GM23338 (cell line): Measurements from ENCODE around the gene APP. TPM values are rescaled to one million over a fixed set of nuclear protein-coding genes. Genes with fewer than 3 reads are reported as not detected.

Source experiments
- ATAC-seq: fragments of 200-7000 bp; cut with Tn5 transposase; 3 replicates; pipeline ENCODE4 v1.9.1; 2020
- DNase-seq: peaks from one replicate; pipeline ENCODE4 v3.0.0-alpha.2; 2015; ENCODE audit warnings: low spot score
- H2AFZ ChIP-seq: fragments of 200-600 bp; sonication (generic); 2 replicates; pipeline ENCODE4 v1.8.0; 2016; ENCODE audit warnings: antibody characterized with exemption, mild to moderate bottlenecking, moderate library complexity
- H3F3A ChIP-seq: fragments of 200-600 bp; sonication (generic); replicated peaks from 2 replicates; pipeline ENCODE4 v1.8.0; 2017; ENCODE audit warnings: antibody characterized with exemption, mixed run types, low read depth
- H3K27ac ChIP-seq: fragments of 200-600 bp; sonication (generic); 2 replicates; pipeline ENCODE4 v1.6.1; 2016; ENCODE audit warnings: low read depth
- H3K27me3 ChIP-seq: fragments of 200-600 bp; sonication (generic); 2 replicates; pipeline ENCODE4 v1.8.0; 2016; ENCODE audit warnings: mild to moderate bottlenecking, mixed run types, moderate library complexity; ENCODE audit not compliant: insufficient read depth
- H3K36me3 ChIP-seq: fragments of 200-600 bp; sonication (generic); 2 replicates; pipeline ENCODE4 v1.8.0; 2016; ENCODE audit warnings: mild to moderate bottlenecking; ENCODE audit not compliant: insufficient read depth
- H3K4me1 ChIP-seq: fragments of 200-600 bp; sonication (generic); 2 replicates; pipeline ENCODE4 v1.8.0; 2016; ENCODE audit warnings: mild to moderate bottlenecking, moderate library complexity; ENCODE audit not compliant: insufficient read depth
- H3K4me2 ChIP-seq: fragments of 200-600 bp; sonication (generic); 2 replicates; pipeline ENCODE4 v1.7.1; 2017; ENCODE audit warnings: mixed run types
- H3K4me3 ChIP-seq: fragments of 200-600 bp; sonication (generic); 2 replicates; pipeline ENCODE4 v1.6.1; 2016; ENCODE audit warnings: mixed run types
- H3K79me2 ChIP-seq: fragments of 200-600 bp; sonication (generic); replicated peaks from 2 replicates; pipeline ENCODE4 v1.8.0; 2017; ENCODE audit warnings: mild to moderate bottlenecking; ENCODE audit not compliant: insufficient read depth
- H3K9me2 ChIP-seq: fragments of 200-600 bp; sonication (generic); 2 replicates; pipeline ENCODE4 v1.8.0; 2017; ENCODE audit not compliant: insufficient read depth
- H4K20me1 ChIP-seq: fragments of 200-600 bp; sonication (generic); replicated peaks from 2 replicates; pipeline ENCODE4 v1.8.0; 2017; ENCODE audit warnings: mild to moderate bottlenecking; ENCODE audit not compliant: insufficient read depth
- H3K27ac Mint-ChIP-seq: 2 replicates; pipeline ENCODE4 v1.8.0; 2020; ENCODE audit warnings: inconsistent platforms, mild to moderate bottlenecking, moderate library complexity, mixed read lengths
- H3K27me3 Mint-ChIP-seq: 3 replicates; pipeline ENCODE4 v1.8.0; 2022; ENCODE audit warnings: low read depth, mild to moderate bottlenecking, moderate library complexity, mixed read lengths, inconsistent platforms; ENCODE audit not compliant: insufficient read depth, poor library complexity
- H3K36me3 Mint-ChIP-seq: 3 replicates; pipeline ENCODE4 v1.8.0; 2021; ENCODE audit warnings: low read depth, mild to moderate bottlenecking, inconsistent platforms, moderate library complexity, mixed read lengths
- H3K4me1 Mint-ChIP-seq: 3 replicates; pipeline ENCODE4 v1.8.0; 2020; ENCODE audit warnings: mild to moderate bottlenecking, inconsistent platforms, mixed read lengths
- H3K4me3 Mint-ChIP-seq: 3 replicates; pipeline ENCODE4 v1.8.0; 2021; ENCODE audit warnings: moderate library complexity, mild to moderate bottlenecking, inconsistent platforms, mixed read lengths
- H3K9me3 Mint-ChIP-seq: 3 replicates; pipeline ENCODE4 v1.8.0; 2020; ENCODE audit warnings: moderate library complexity, mild to moderate bottlenecking, inconsistent platforms, mixed read lengths
- CREB1 ChIP-seq: fragments of 250-450 bp; sonication (Bioruptor Pico); IDR thresholded peaks from 2 replicates; pipeline ENCODE4 v1.5.0; 2020; ENCODE audit warnings: low read depth, mild to moderate bottlenecking, moderate library complexity
- CTCF ChIP-seq, 2 experiments: fragments of 200-600 bp in 1 of 2; sonication (generic) in 1 of 2; conservative IDR thresholded peaks; 2 replicates each; pipeline versions ENCODE4 v1.5.1 to v1.6.1; 2016 to 2017; ENCODE audit warnings: antibody characterized with exemption in 2 of 2, low read depth in 2 of 2, mild to moderate bottlenecking in 2 of 2, moderate library complexity in 1 of 2
- EZH2 ChIP-seq: fragments of 200-600 bp; sonication (generic); IDR thresholded peaks from one replicate; pipeline ENCODE4 v1.8.0; 2017; ENCODE audit warnings: antibody characterized with exemption, mild to moderate bottlenecking, low read depth; ENCODE audit not compliant: unreplicated experiment
- EZH2phosphoT487 ChIP-seq: fragments of 200-600 bp; sonication (generic); IDR thresholded peaks from one replicate; pipeline ENCODE4 v1.8.1; 2018; ENCODE audit warnings: antibody characterized with exemption; ENCODE audit not compliant: unreplicated experiment
- JUNB ChIP-seq: IDR thresholded peaks from one replicate; pipeline ENCODE4 v1.6.1; 2016; ENCODE audit warnings: antibody characterized with exemption; ENCODE audit not compliant: unreplicated experiment
- NANOG ChIP-seq: IDR thresholded peaks from 2 replicates; pipeline ENCODE4 v1.6.1; 2016; ENCODE audit warnings: antibody characterized with exemption, borderline replicate concordance
- POLR2AphosphoS5 ChIP-seq: IDR thresholded peaks from 2 replicates; pipeline ENCODE4 v1.6.1; 2016; ENCODE audit warnings: antibody characterized with exemption, low read depth
- STAT1 ChIP-seq: IDR thresholded peaks from one replicate; pipeline ENCODE4 v1.6.1; 2016; ENCODE audit warnings: antibody characterized with exemption; ENCODE audit not compliant: unreplicated experiment
- ZNF114 ChIP-seq: fragments of 250-450 bp; sonication (Bioruptor Pico); IDR thresholded peaks from 2 replicates; pipeline ENCODE4 v1.5.0; 2020; ENCODE audit warnings: mild to moderate bottlenecking, moderate library complexity
- ZNF331 ChIP-seq: fragments of 250-450 bp; sonication (Bioruptor Pico); IDR thresholded peaks from 2 replicates; pipeline ENCODE4 v1.5.0; 2020; ENCODE audit warnings: low read depth, mild to moderate bottlenecking, moderate library complexity
- polyA plus RNA-seq: library from polyadenylated mRNA; unstranded; fragments of >200 nt; fragmentation: Nextera tagmentation; extraction: Ambion mirVana; gene quantifications from 2 replicates; pipeline ENCODE4 v1.2.1, GENCODE V29; 2016
- total RNA-seq: library from RNA; depleted of rRNA; stranded (reverse); fragments of >200 nt; shearing (Covaris generic); gene quantifications from 2 replicates; pipeline ENCODE4 v1.2.3, GENCODE V29; 2014
- TF ChIP-seq, protein P1 (sequence below): IDR thresholded peaks from 2 replicates; pipeline ENCODE4 v1.6.1; 2016; ENCODE audit warnings: antibody characterized with exemption
- TF ChIP-seq, protein P2 (sequence below): fragments of 250-450 bp; sonication (Bioruptor Pico); IDR thresholded peaks from 2 replicates; pipeline ENCODE4 v1.5.0; 2020; ENCODE audit warnings: mild to moderate bottlenecking, moderate library complexity
- TF ChIP-seq, protein P3 (sequence below): IDR thresholded peaks from one replicate; pipeline ENCODE4 v1.6.1; 2018; ENCODE audit warnings: antibody characterized with exemption; ENCODE audit not compliant: unreplicated experiment

Gene APP
- total and polyA plus RNA-seq, 2 experiments from 2014 or later: 69.4 to 444 TPM

- H3K4me3 Mint-ChIP-seq: no peak overlapping the region
- DNase-seq (no peak), ATAC-seq (no peak)
- Histone ChIP-seq H3K79me2 (peaks cover 100% of the 10 kb centered on the region), H3K4me3 (no peak overlapping the region), H3K36me3 (no peaks in the 10 kb centered on the region; the same call in 1 of the 2 replicates), H3K27ac (no peak overlapping the region), H3K4me2 (no peak overlapping the region), H3F3A (no peaks in the 10 kb centered on the region), H4K20me1 (peaks cover 54% of the 10 kb centered on the region), H2AFZ (no peak overlapping the region), H3K9me2 (no peaks in the 10 kb centered on the region), H3K4me1 (peaks cover 37% of the 10 kb centered on the region), H3K27me3 (no peaks in the 10 kb centered on the region)
- no peaks in the 10 kb centered on the region for H3K27me3 Mint-ChIP-seq
- TF ChIP-seq, protein P1, sequence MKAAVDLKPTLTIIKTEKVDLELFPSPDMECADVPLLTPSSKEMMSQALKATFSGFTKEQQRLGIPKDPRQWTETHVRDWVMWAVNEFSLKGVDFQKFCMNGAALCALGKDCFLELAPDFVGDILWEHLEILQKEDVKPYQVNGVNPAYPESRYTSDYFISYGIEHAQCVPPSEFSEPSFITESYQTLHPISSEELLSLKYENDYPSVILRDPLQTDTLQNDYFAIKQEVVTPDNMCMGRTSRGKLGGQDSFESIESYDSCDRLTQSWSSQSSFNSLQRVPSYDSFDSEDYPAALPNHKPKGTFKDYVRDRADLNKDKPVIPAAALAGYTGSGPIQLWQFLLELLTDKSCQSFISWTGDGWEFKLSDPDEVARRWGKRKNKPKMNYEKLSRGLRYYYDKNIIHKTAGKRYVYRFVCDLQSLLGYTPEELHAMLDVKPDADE: no peak
- TF ChIP-seq STAT1 (no peak), CTCF (conservative IDR thresholded peaks at IDR 0.05; ENCODE audit: low read depth in 2 of 2) (no peak), ZNF114 (CRISPR knock-in tag) (no peak), EZH2phosphoT487 (no peak), CREB1 (no peak), POLR2AphosphoS5 (no peak), ZNF331 (no peak), EZH2 (no peak), JUNB (no peak), NANOG (no peak)
- TF ChIP-seq, protein P2, sequence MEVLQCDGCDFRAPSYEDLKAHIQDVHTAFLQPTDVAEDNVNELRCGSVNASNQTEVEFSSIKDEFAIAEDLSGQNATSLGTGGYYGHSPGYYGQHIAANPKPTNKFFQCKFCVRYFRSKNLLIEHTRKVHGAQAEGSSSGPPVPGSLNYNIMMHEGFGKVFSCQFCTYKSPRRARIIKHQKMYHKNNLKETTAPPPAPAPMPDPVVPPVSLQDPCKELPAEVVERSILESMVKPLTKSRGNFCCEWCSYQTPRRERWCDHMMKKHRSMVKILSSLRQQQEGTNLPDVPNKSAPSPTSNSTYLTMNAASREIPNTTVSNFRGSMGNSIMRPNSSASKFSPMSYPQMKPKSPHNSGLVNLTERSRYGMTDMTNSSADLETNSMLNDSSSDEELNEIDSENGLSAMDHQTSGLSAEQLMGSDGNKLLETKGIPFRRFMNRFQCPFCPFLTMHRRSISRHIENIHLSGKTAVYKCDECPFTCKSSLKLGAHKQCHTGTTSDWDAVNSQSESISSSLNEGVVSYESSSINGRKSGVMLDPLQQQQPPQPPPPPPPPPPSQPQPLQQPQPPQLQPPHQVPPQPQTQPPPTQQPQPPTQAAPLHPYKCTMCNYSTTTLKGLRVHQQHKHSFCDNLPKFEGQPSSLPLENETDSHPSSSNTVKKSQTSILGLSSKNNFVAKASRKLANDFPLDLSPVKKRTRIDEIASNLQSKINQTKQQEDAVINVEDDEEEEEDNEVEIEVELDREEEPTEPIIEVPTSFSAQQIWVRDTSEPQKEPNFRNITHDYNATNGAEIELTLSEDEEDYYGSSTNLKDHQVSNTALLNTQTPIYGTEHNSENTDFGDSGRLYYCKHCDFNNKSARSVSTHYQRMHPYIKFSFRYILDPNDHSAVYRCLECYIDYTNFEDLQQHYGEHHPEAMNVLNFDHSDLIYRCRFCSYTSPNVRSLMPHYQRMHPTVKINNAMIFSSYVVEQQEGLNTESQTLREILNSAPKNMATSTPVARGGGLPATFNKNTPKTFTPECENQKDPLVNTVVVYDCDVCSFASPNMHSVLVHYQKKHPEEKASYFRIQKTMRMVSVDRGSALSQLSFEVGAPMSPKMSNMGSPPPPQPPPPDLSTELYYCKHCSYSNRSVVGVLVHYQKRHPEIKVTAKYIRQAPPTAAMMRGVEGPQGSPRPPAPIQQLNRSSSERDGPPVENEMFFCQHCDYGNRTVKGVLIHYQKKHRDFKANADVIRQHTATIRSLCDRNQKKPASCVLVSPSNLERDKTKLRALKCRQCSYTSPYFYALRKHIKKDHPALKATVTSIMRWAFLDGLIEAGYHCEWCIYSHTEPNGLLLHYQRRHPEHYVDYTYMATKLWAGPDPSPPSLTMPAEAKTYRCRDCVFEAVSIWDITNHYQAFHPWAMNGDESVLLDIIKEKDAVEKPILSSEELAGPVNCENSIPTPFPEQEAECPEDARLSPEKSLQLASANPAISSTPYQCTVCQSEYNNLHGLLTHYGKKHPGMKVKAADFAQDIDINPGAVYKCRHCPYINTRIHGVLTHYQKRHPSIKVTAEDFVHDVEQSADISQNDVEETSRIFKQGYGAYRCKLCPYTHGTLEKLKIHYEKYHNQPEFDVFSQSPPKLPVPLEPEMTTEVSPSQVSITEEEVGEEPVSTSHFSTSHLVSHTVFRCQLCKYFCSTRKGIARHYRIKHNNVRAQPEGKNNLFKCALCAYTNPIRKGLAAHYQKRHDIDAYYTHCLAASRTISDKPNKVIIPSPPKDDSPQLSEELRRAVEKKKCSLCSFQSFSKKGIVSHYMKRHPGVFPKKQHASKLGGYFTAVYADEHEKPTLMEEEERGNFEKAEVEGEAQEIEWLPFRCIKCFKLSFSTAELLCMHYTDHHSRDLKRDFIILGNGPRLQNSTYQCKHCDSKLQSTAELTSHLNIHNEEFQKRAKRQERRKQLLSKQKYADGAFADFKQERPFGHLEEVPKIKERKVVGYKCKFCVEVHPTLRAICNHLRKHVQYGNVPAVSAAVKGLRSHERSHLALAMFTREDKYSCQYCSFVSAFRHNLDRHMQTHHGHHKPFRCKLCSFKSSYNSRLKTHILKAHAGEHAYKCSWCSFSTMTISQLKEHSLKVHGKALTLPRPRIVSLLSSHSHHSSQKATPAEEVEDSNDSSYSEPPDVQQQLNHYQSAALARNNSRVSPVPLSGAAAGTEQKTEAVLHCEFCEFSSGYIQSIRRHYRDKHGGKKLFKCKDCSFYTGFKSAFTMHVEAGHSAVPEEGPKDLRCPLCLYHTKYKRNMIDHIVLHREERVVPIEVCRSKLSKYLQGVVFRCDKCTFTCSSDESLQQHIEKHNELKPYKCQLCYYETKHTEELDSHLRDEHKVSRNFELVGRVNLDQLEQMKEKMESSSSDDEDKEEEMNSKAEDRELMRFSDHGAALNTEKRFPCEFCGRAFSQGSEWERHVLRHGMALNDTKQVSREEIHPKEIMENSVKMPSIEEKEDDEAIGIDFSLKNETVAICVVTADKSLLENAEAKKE (CRISPR knock-in tag): no peak
- TF ChIP-seq, protein P3, sequence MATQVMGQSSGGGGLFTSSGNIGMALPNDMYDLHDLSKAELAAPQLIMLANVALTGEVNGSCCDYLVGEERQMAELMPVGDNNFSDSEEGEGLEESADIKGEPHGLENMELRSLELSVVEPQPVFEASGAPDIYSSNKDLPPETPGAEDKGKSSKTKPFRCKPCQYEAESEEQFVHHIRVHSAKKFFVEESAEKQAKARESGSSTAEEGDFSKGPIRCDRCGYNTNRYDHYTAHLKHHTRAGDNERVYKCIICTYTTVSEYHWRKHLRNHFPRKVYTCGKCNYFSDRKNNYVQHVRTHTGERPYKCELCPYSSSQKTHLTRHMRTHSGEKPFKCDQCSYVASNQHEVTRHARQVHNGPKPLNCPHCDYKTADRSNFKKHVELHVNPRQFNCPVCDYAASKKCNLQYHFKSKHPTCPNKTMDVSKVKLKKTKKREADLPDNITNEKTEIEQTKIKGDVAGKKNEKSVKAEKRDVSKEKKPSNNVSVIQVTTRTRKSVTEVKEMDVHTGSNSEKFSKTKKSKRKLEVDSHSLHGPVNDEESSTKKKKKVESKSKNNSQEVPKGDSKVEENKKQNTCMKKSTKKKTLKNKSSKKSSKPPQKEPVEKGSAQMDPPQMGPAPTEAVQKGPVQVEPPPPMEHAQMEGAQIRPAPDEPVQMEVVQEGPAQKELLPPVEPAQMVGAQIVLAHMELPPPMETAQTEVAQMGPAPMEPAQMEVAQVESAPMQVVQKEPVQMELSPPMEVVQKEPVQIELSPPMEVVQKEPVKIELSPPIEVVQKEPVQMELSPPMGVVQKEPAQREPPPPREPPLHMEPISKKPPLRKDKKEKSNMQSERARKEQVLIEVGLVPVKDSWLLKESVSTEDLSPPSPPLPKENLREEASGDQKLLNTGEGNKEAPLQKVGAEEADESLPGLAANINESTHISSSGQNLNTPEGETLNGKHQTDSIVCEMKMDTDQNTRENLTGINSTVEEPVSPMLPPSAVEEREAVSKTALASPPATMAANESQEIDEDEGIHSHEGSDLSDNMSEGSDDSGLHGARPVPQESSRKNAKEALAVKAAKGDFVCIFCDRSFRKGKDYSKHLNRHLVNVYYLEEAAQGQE: no peak
- H3K36me3 Mint-ChIP-seq: peaks cover 40% of the 10 kb centered on the region; the same call in 2 of the 3 replicates
- H3K4me1 Mint-ChIP-seq: peaks cover 57% of the 10 kb centered on the region
- no peak overlapping the region for H3K27ac Mint-ChIP-seq
- H3K9me3 Mint-ChIP-seq: no peaks in the 10 kb centered on the region
These were observed 28.2 kb downstream of the APP start for GRCh38 chr21:26142363-26142762.
